ENCODE data around the gene TXNDC5.

Gene TXNDC5

GRCh38 chr6:7921632-7922092 is 11.1 kb upstream of the TXNDC5 start:
- Histone ChIP-seq H3K9me3 (ENCODE audit: control insufficient read depth, insufficient read depth, low read length) (peaks cover 4% of the 10 kb centered on the region), H3K9ac (ENCODE audit: low read depth, low read length) (no peak overlapping the region), H3K4me1 (ENCODE audit: insufficient read depth, low read length) (no peaks in the 10 kb centered on the region), H3K36me3 (ENCODE audit: insufficient read depth, low read length) (no peaks in the 10 kb centered on the region)

DNA sequence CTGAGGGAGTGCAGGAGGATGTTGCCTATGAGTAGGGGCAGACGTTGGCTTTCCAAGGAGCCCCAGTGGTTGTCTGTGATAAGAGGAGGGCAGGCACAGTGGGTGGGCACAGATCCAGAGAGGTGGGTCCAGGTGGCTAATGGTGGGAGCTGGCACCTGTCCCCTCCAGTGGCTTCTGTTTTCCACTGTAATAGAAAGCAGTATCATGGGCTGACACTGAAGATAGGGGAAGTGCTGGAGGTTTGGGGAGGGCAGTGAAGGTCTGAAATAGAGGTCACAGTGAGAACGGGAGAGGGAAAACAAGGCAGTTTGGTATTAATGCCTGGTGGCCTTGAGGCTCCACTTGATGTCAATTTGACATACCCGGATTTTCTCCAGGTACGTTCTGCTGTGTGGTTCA is 10.5 kb upstream of the TXNDC5 start:
- peaks cover 4% of the 10 kb centered on the region for H3K9me3 ChIP-seq (ENCODE audit: control insufficient read depth, insufficient read depth, low read length)
- H3K9ac ChIP-seq (ENCODE audit: low read depth, low read length): no peak overlapping the region
- no peaks in the 10 kb centered on the region for H3K4me1 ChIP-seq (ENCODE audit: insufficient read depth, low read length)
- H3K36me3 ChIP-seq (ENCODE audit: insufficient read depth, low read length): no peaks in the 10 kb centered on the region

- Histone ChIP-seq H3K9me3 (ENCODE audit: control insufficient read depth, insufficient read depth, low read length) (peaks cover 4% of the 10 kb centered on the region), H3K9ac (ENCODE audit: low read depth, low read length) (no peak overlapping the region), H3K4me1 (ENCODE audit: insufficient read depth, low read length) (no peaks in the 10 kb centered on the region), H3K36me3 (ENCODE audit: insufficient read depth, low read length) (no peaks in the 10 kb centered on the region)
Observed at GRCh38 chr6:7920425-7920824, 9.8 kb upstream of the TXNDC5 start.

- H3K9ac ChIP-seq (ENCODE audit: low read depth, low read length): no peak overlapping the region
- peaks cover 4% of the 10 kb centered on the region for H3K9me3 ChIP-seq (ENCODE audit: control insufficient read depth, insufficient read depth, low read length)
- no peaks in the 10 kb centered on the region for H3K4me1 ChIP-seq (ENCODE audit: insufficient read depth, low read length)
- no peaks in the 10 kb centered on the region for H3K36me3 ChIP-seq (ENCODE audit: insufficient read depth, low read length)
Observed at GRCh38 chr6:7919871-7920270, 9.3 kb upstream of the TXNDC5 start.

DNA sequence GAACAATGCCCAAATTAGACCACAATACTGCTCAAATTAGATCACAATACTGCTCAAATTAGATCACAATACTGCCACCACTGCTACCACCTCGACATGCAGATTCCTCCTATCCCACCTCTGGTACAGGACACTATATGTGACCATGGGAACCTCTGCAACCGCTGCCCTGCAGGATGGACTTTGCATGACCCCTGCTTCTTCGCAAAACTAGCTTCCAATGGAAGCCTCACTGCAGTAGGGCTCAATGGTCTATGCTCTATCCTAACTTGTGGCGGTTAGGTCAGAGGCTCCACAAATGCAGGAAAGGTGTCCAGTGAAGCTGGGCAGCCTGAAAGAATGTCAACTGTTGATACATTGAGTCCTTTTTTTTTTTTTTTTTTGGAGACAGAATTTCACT is 7.8 kb upstream of the TXNDC5 start:
- no peaks in the 10 kb centered on the region for H3K36me3 ChIP-seq (ENCODE audit: insufficient read depth, low read length)
- no peaks in the 10 kb centered on the region for H3K9me3 ChIP-seq (ENCODE audit: control insufficient read depth, insufficient read depth, low read length)
- H3K9ac ChIP-seq (ENCODE audit: low read depth, low read length): no peak overlapping the region
- H3K4me1 ChIP-seq (ENCODE audit: insufficient read depth, low read length): no peaks in the 10 kb centered on the region

GRCh38 chr6:7917729-7918128 is 7.1 kb upstream of the TXNDC5 start:
- Histone ChIP-seq H3K9me3 (ENCODE audit: control insufficient read depth, insufficient read depth, low read length) (no peaks in the 10 kb centered on the region), H3K36me3 (ENCODE audit: insufficient read depth, low read length) (no peaks in the 10 kb centered on the region), H3K9ac (ENCODE audit: low read depth, low read length) (no peak overlapping the region), H3K4me1 (ENCODE audit: insufficient read depth, low read length) (no peaks in the 10 kb centered on the region)

DNA sequence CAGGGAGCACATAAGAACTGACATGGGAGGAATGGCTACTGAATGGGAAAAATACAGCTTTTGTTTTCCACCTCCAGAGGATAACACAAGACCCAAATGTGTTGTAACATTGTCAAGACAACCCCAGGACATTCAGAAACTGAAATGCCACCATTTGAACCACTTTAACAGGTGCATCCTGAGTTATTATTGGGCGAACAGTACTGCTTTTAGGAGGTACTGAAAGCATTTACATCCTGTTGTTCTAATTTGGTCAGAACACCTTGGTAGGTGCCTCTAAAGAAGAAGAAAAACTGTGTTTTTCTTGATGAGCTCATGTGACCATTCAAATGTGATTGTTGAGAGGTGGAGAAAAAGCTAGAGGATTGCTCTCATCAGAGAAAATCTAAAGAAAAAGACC is 6.4 kb upstream of the TXNDC5 start:
- Histone ChIP-seq H3K4me1 (ENCODE audit: insufficient read depth, low read length) (no peaks in the 10 kb centered on the region), H3K36me3 (ENCODE audit: insufficient read depth, low read length) (no peaks in the 10 kb centered on the region), H3K9ac (ENCODE audit: low read depth, low read length) (no peak overlapping the region), H3K9me3 (ENCODE audit: control insufficient read depth, insufficient read depth, low read length) (no peaks in the 10 kb centered on the region)

DNA sequence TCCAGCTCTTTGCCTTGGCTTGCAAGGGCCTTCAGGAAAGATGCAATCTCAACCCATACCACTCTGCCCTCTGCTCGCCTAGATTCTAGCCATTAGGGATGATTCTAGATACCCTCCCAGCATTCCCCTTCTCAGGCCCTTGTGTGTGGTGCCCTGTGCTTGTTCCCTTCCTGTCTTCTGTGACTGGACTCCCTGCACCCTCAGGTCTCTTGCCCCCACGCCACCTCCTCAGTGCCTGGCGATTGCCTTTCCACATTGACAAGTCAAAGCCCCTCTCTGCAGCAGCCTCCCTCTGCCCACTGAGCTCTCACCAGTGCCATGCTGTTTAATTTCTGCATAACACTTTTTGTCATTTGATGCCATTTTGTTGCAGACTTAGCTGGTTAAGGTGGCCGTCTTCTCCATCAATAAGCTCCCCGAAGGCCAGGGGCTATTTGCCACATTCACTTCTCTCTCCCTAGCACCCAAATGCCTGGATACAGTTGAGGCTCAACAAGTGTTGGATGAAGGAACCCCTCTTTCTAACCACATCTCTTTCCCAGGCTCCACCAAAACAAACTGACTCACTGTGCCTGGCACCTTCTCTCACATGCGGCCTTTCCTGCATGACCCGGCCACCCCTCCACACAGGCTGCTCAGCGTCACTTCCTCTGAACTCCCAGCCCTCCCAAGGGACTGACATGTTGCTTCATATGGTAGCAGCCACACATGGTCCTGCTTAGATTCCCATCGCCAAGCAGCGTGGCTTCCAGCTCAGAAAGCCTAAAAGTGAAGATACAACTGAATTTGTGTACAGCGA is 4.6 kb upstream of the TXNDC5 start:
- H3K9ac ChIP-seq (ENCODE audit: low read depth, low read length): no peak overlapping the region
- H3K4me1 ChIP-seq (ENCODE audit: insufficient read depth, low read length): no peaks in the 10 kb centered on the region
- no peaks in the 10 kb centered on the region for H3K36me3 ChIP-seq (ENCODE audit: insufficient read depth, low read length)
- no peaks in the 10 kb centered on the region for H3K9me3 ChIP-seq (ENCODE audit: control insufficient read depth, insufficient read depth, low read length)

DNA sequence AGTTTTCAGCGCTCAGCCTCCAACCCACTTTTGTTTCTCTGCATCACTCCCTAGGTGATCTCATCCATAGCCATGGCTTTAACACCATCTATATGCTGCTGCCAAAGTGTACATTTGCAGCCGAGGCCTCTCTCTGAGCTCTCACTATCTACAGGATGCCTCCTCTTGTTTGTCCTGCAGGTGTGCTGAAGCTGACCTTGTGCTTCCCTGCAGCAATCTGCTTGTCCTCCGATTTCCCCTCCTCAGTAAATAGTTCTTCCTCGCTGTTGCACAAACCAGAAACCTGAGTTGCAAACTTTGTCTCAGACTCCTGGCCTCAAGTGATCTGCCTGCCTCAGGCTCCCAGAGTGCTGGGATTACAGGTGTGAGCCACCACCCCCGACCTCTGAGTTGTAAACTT is 3.7 kb upstream of the TXNDC5 start:
- no peaks in the 10 kb centered on the region for H3K9me3 ChIP-seq (ENCODE audit: control insufficient read depth, insufficient read depth, low read length)
- H3K9ac ChIP-seq (ENCODE audit: low read depth, low read length): no peak overlapping the region
- no peaks in the 10 kb centered on the region for H3K36me3 ChIP-seq (ENCODE audit: insufficient read depth, low read length)
- H3K4me1 ChIP-seq (ENCODE audit: insufficient read depth, low read length): no peaks in the 10 kb centered on the region

DNA sequence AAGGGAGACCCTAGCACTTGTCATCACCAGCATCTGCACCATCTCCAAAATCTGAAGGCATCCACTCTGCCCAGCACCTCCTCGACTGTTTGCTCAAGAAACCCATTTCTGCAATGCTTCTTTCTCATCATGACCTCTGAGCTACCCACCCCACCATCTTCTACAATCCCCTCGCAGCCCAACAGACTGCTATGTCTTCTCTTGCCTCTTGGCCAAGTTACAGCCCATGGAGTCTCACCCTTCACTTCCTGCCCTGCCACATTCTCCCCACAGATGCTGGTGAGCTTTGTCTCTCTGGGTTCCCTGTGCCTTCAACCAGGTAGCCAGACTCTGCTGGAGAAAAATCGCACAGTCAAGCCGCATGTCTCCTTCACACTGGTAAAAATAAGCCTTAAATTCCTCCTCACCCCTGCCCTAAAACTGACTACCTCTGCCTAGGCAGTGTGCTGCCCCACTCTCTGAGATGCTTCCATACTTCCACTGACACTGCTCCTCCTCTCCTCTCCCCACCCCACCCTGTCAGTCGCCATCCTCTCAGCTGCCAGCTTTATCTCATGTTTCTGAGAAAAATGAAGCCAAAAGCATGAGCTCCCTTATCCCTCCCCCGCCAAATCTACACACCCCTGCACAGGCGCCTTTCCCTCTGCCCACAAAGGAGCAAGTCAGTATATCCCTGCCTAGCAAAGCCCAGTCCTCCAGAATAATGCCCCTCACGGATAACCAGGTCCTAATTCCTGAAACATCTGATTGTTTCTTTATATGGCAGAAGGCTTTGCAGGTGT is 2.3 kb upstream of the TXNDC5 start:
- Histone ChIP-seq H3K9ac (ENCODE audit: low read depth, low read length) (no peak overlapping the region), H3K36me3 (ENCODE audit: insufficient read depth, low read length) (no peaks in the 10 kb centered on the region; the same call in 1 of the 2 replicates), H3K4me1 (ENCODE audit: insufficient read depth, low read length) (peaks cover 5% of the 10 kb centered on the region; the same call in 1 of the 2 replicates), H3K9me3 (ENCODE audit: control insufficient read depth, insufficient read depth, low read length) (no peaks in the 10 kb centered on the region)

- Histone ChIP-seq H3K9ac (ENCODE audit: low read depth, low read length) (no peak overlapping the region), H3K9me3 (ENCODE audit: control insufficient read depth, insufficient read depth, low read length) (no peaks in the 10 kb centered on the region), H3K4me1 (ENCODE audit: insufficient read depth, low read length) (peaks cover 5% of the 10 kb centered on the region; the same call in 1 of the 2 replicates), H3K36me3 (ENCODE audit: insufficient read depth, low read length) (no peaks in the 10 kb centered on the region; the same call in 1 of the 2 replicates)
Observed at GRCh38 chr6:7912024-7912423, 1.4 kb upstream of the TXNDC5 start.

DNA sequence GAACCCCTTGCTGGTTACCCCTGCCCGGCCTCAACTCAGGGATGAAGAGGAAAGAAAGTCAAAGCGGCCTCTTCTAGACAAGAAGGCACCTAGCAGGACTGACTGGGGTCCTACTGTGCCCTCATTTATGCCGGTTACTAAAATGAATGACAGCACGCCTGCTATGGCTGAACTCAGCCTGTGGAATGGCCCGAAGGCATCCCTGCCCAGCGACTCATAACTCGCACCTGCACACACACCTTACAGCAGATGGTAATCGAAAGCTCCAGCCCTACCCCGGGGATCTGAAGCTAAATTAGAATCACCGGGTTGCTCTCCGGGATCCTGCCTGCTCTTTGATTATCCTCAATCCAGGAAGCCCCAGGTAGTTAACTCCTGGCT is 747 bp upstream of the TXNDC5 start:
- H3K36me3 ChIP-seq (ENCODE audit: insufficient read depth, low read length): no peaks in the 10 kb centered on the region; the same call in 1 of the 2 replicates
- peaks cover 5% of the 10 kb centered on the region; the same call in 1 of the 2 replicates for H3K4me1 ChIP-seq (ENCODE audit: insufficient read depth, low read length)
- H3K9ac ChIP-seq (ENCODE audit: low read depth, low read length): peak overlapping the region; percentile 82
- H3K9me3 ChIP-seq (ENCODE audit: control insufficient read depth, insufficient read depth, low read length): no peaks in the 10 kb centered on the region

DNA sequence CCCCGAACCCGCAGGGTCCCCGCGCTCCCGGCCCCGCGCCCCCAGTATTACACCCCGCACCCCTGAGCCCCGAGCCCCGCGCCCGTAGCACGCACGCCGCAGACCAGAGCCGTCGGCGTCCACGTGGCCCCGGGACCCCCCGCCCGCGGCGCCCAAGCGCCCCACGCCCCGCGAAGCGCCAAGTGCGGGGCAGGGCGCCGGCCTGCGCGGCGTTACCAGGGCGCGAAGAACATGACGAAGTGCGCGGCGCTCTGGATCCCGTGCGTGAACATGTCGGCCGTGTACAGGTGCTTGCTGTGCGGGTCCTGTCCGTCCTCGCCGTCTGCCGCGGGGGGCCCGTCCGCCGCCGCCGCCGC is 312 bp downstream of the TXNDC5 start:
- Histone ChIP-seq H3K9ac (ENCODE audit: low read depth, low read length) (peak overlapping the region; percentile 87), H3K4me1 (ENCODE audit: insufficient read depth, low read length) (peaks cover 5% of the 10 kb centered on the region; the same call in 1 of the 2 replicates), H3K36me3 (ENCODE audit: insufficient read depth, low read length) (no peaks in the 10 kb centered on the region; the same call in 1 of the 2 replicates), H3K9me3 (ENCODE audit: control insufficient read depth, insufficient read depth, low read length) (no peaks in the 10 kb centered on the region)

DNA sequence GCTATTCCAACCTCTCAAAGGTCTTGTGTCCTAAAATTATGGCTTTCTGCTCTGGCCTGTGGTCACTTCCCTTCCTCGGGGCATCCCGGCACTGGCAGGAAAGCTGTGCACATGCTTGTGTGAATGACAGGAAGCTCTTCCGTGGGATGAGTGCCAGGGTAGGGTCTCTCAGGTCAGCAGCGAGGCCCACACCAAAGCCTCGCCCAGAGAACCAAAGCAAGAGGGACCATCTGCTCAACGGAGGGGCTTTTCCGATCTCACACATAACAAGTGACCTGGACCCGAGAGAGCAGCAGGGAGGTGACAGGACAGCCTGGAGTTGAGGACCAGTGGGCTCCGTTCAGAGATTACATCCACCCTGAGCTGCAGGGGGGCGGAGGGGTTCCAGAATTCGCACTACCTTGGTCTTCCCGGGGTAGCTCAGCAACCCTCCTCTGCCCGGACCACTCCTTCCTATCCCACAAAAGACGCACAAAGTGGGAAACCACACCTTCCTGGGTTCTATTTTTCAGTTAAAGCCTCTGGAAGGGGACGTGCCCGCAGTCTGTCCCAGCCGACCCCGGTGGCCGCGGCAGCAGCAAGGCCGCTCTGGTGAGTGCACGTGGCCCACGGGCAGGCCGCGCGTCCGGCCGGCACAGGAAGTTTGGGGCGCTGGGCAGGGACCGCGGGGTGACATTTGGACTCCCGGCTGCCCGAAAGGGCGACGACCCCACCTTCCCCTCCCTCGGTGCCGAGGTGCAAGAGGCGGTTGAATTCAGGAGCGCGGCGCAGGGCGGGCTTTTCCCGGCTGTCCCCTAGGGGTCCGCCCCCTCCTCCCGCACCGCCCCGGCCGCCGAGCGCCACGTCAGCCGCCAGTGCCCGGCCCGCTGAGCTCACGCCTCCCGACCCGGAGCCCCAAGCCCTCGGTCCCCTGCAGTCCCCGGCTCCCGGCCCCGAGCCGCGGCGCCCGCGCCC is 988 bp downstream of the TXNDC5 start:
- Histone ChIP-seq H3K4me1 (ENCODE audit: insufficient read depth, low read length) (peaks cover 5% of the 10 kb centered on the region; the same call in 1 of the 2 replicates), H3K9me3 (ENCODE audit: control insufficient read depth, insufficient read depth, low read length) (no peaks in the 10 kb centered on the region), H3K9ac (ENCODE audit: low read depth, low read length) (peak overlapping the region; percentile 87), H3K36me3 (ENCODE audit: insufficient read depth, low read length) (peaks cover 2% of the 10 kb centered on the region; the same call in 1 of the 2 replicates)
